ENCODE data around the gene NTM. TPM values are rescaled to one million over a fixed set of nuclear protein-coding genes. Genes with fewer than 3 reads are reported as not detected.

Gene NTM
- polyA plus RNA-seq, 1 donor (not counting 4 experiments of a cell fraction or from before 2014, with no cell fraction given) = 47.9 TPM

DNA sequence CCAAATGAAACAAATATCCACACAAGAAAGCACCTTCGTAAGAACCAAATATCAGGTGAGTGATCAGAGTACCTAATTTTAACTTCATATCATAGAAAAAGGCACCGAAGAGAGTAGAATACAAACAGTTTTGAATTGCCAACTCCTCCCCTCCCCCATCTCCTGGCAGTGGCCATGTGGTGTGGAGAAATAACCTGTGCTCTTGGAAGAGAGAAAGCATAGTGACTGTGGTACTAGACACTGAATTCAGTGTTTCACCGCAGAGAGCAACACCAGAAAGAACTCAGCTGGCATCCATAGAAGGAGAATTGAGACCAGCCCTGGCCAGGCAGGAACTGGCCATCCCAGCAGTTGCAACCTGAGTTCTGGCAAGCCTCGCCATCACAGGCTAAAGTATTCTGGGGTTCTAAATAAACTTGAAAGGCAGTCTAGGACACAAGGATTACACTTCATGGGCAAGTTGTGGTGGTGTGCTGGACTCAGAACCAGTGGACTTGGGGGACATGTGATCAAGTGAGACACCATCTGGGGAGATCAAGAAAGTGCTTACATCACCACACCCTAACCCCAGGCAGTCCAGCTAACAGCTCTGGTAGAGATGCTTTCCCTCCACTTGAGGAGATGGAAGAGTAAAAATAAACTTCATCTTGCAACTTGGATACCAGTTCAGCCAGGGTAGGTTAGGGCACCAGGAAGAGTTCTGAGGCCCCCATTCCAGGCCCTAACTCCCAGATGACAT lies 1003.2 kb downstream of the NTM start:
- no peaks in the 10 kb centered on the region for H3K27me3 ChIP-seq (ENCODE audit: control insufficient read depth, extremely low read depth, insufficient read depth, low read length)
- H3K9me3 ChIP-seq (ENCODE audit: control insufficient read depth, low read depth, low read length) = no peaks in the 10 kb centered on the region
- dilution Hi-C loops (cut with MboI; ENCODE audit: extremely low pct_ligation_motif_present, low sequenced_read_pairs) = no loop called here
- no peak overlapping the region for H3K4me2 ChIP-seq (ENCODE audit: control insufficient read depth, extremely low read depth, insufficient read depth, low read depth, low read length)
- H3K9me1 ChIP-seq (ENCODE audit: control insufficient read depth, extremely low read depth, insufficient read depth, low read length) = no peaks in the 10 kb centered on the region
- H3K4me3 ChIP-seq (ENCODE audit: control insufficient read depth in 2 of 3, extremely low read depth in 1 of 3, insufficient read depth in 2 of 3, low read depth in 1 of 3, low read length in 3 of 3) = no peak overlapping the region
- no peak for TF ChIP-seq EZH2 (IDR thresholded peaks at IDR 0.05; ENCODE audit: low read length)
- TF ChIP-seq, protein P1, sequence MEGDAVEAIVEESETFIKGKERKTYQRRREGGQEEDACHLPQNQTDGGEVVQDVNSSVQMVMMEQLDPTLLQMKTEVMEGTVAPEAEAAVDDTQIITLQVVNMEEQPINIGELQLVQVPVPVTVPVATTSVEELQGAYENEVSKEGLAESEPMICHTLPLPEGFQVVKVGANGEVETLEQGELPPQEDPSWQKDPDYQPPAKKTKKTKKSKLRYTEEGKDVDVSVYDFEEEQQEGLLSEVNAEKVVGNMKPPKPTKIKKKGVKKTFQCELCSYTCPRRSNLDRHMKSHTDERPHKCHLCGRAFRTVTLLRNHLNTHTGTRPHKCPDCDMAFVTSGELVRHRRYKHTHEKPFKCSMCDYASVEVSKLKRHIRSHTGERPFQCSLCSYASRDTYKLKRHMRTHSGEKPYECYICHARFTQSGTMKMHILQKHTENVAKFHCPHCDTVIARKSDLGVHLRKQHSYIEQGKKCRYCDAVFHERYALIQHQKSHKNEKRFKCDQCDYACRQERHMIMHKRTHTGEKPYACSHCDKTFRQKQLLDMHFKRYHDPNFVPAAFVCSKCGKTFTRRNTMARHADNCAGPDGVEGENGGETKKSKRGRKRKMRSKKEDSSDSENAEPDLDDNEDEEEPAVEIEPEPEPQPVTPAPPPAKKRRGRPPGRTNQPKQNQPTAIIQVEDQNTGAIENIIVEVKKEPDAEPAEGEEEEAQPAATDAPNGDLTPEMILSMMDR (optimal IDR thresholded peaks at IDR 0.05 in 1 of 3, IDR thresholded peaks at IDR 0.05 in 1 of 3, conservative IDR thresholded peaks at IDR 0.05 in 1 of 3; ENCODE audit: extremely low read depth in 1 of 3, insufficient read depth in 2 of 3, low read length in 3 of 3) = no peak
- H3K4me1 ChIP-seq (ENCODE audit: control insufficient read depth, extremely low read depth, insufficient read depth, low read length) = no peaks in the 10 kb centered on the region
- no peak overlapping the region for H3K9ac ChIP-seq (ENCODE audit: control insufficient read depth, extremely low read depth, insufficient read depth, low read length)
- FAIRE-seq = no peak
- no peak overlapping the region for H3K27ac ChIP-seq (ENCODE audit: control insufficient read depth, insufficient read depth, low read length)
- H2AFZ ChIP-seq (ENCODE audit: control insufficient read depth, low read length) = no peak overlapping the region
- H3K36me3 ChIP-seq (ENCODE audit: control insufficient read depth in 2 of 2, extremely low read depth in 1 of 2, insufficient read depth in 2 of 2, low read length in 2 of 2) = no peaks in the 10 kb centered on the region
- H4K20me1 ChIP-seq (ENCODE audit: control insufficient read depth, extremely low read depth, insufficient read depth, low read length) = no peaks in the 10 kb centered on the region
- no peaks in the 10 kb centered on the region for H3K79me2 ChIP-seq (ENCODE audit: control insufficient read depth, insufficient read depth, low read length)
- DNase-seq (ENCODE audit: low read depth, low spot score) = no peak

DNA sequence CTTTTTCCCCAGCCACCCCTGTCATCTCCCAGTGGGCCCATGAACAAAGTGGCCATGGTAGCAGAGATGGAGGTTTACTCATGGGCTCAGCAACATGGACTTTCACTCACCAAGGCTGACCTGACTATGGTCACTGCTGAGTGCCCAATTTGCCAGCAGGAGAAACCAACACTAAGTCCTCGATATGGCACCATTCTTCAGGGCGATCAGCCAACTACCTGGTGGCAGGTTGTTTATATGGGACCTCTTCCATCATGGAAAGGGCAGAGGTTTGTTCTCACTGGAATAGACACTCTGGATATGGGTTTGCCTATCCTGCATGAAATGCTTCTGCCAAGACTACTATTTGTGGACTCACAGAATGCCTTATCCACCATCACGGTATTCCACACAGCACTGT lies 1009.1 kb downstream of the NTM start:
- Histone ChIP-seq H3K4me1 (ENCODE audit: control insufficient read depth, extremely low read depth, insufficient read depth, low read length) (no peaks in the 10 kb centered on the region), H3K9ac (ENCODE audit: control insufficient read depth, extremely low read depth, insufficient read depth, low read length) (no peak overlapping the region), H3K27me3 (ENCODE audit: control insufficient read depth, extremely low read depth, insufficient read depth, low read length) (no peaks in the 10 kb centered on the region), H3K79me2 (ENCODE audit: control insufficient read depth, insufficient read depth, low read length) (no peaks in the 10 kb centered on the region), H3K9me3 (ENCODE audit: control insufficient read depth, low read depth, low read length) (no peaks in the 10 kb centered on the region), H3K9me1 (ENCODE audit: control insufficient read depth, extremely low read depth, insufficient read depth, low read length) (no peaks in the 10 kb centered on the region), H3K4me2 (ENCODE audit: control insufficient read depth, extremely low read depth, insufficient read depth, low read depth, low read length) (no peak overlapping the region), H2AFZ (ENCODE audit: control insufficient read depth, low read length) (no peak overlapping the region), H3K4me3 (ENCODE audit: control insufficient read depth in 2 of 3, extremely low read depth in 1 of 3, insufficient read depth in 2 of 3, low read depth in 1 of 3, low read length in 3 of 3) (no peak overlapping the region), H4K20me1 (ENCODE audit: control insufficient read depth, extremely low read depth, insufficient read depth, low read length) (no peaks in the 10 kb centered on the region), H3K36me3 (ENCODE audit: control insufficient read depth in 2 of 2, extremely low read depth in 1 of 2, insufficient read depth in 2 of 2, low read length in 2 of 2) (no peaks in the 10 kb centered on the region), H3K27ac (ENCODE audit: control insufficient read depth, insufficient read depth, low read length) (no peak overlapping the region)
- DNase-seq (ENCODE audit: low read depth, low spot score) (no peak), FAIRE-seq (no peak)
- dilution Hi-C loops (cut with MboI; ENCODE audit: extremely low pct_ligation_motif_present, low sequenced_read_pairs) = no loop called here
- TF ChIP-seq, protein P1 (optimal IDR thresholded peaks at IDR 0.05 in 1 of 3, IDR thresholded peaks at IDR 0.05 in 1 of 3, conservative IDR thresholded peaks at IDR 0.05 in 1 of 3; ENCODE audit: extremely low read depth in 1 of 3, insufficient read depth in 2 of 3, low read length in 3 of 3) = no peak
- no peak for TF ChIP-seq EZH2 (IDR thresholded peaks at IDR 0.05; ENCODE audit: low read length)

Small RNAs within 50 kb of the gene (small RNA-seq; reads per million reads assigned to genes)
- gene RNU6ATAC12P (ENCODE audit: insufficient read length in 3 of 3, low read depth in 3 of 3, low replicate concordance in 1 of 3) = 0 reads per million in 3 experiments
